Parathyroid adenoma (tissue), 2 donors: ENCODE results near the gene PLEKHG5.

Experiments
- H2AFZ ChIP-seq: fragments of 300-600 bp; sonication (generic); one replicate; pipeline ENCODE4 v1.7.0; 2017; ENCODE audit warnings: antibody characterized with exemption, mild to moderate bottlenecking
- H3K27ac ChIP-seq: fragments of 300-600 bp; sonication (generic); one replicate; pipeline ENCODE4 v1.7.0; 2017
- H3K27me3 ChIP-seq: fragments of 300-600 bp; sonication (generic); one replicate; pipeline ENCODE4 v1.7.0; 2017; ENCODE audit warnings: low read length; ENCODE audit not compliant: control insufficient read depth, insufficient read depth
- H3K36me3 ChIP-seq: fragments of 300-600 bp; sonication (generic); one replicate; pipeline ENCODE4 v1.7.0; 2017; ENCODE audit warnings: low read length; ENCODE audit not compliant: control insufficient read depth, insufficient read depth
- H3K4me1 ChIP-seq: fragments of 300-600 bp; sonication (generic); one replicate; pipeline ENCODE4 v1.7.0; 2017; ENCODE audit warnings: control low read depth
- H3K4me2 ChIP-seq: fragments of 300-600 bp; sonication (generic); one replicate; pipeline ENCODE4 v1.7.0; 2017; ENCODE audit warnings: low read length
- H3K4me3 ChIP-seq: fragments of 300-600 bp; sonication (generic); one replicate; pipeline ENCODE4 v1.7.0; 2017; ENCODE audit warnings: low read depth, low read length
- H3K79me2 ChIP-seq: fragments of 300-600 bp; sonication (generic); one replicate; pipeline ENCODE4 v1.7.0; 2017; ENCODE audit warnings: control low read depth
- H3K9ac ChIP-seq: fragments of 300-600 bp; sonication (generic); one replicate; pipeline ENCODE4 v1.7.0; 2017; ENCODE audit warnings: mild to moderate bottlenecking
- H3K9me3 ChIP-seq: fragments of 300-600 bp; sonication (generic); one replicate; pipeline ENCODE4 v1.7.0; 2017; ENCODE audit warnings: low read length; ENCODE audit not compliant: control insufficient read depth
- CTCF ChIP-seq: fragments of 300-600 bp; sonication (generic); IDR thresholded peaks from one replicate; pipeline ENCODE4 v1.7.0; 2017; ENCODE audit warnings: antibody characterized with exemption, mild to moderate bottlenecking
- donor health status: primary hyperparathyroidism.

Gene PLEKHG5

GRCh38 chr1:6420454-6421042, 70.9 kb downstream of the PLEKHG5 start:
- Histone ChIP-seq H3K36me3 (no peaks in the 10 kb centered on the region), H3K27me3 (no peaks in the 10 kb centered on the region), H3K27ac (no peak overlapping the region), H3K9ac (no peak overlapping the region), H2AFZ (no peak overlapping the region), H3K79me2 (no peaks in the 10 kb centered on the region), H3K4me1 (peaks cover 5% of the 10 kb centered on the region), H3K9me3 (no peaks in the 10 kb centered on the region), H3K4me2 (no peak overlapping the region), H3K4me3 (no peak overlapping the region)
- no peak for TF ChIP-seq CTCF

GRCh38 chr1:6419804-6420453, 71.5 kb downstream of the PLEKHG5 start, which contains the start of gene HES2:
TSS of gene HES2 (minus strand) at chr1:6419919. CDS start at chr1:6419820, 99 bp downstream.
- Histone ChIP-seq H3K27me3 (no peaks in the 10 kb centered on the region), H3K4me2 (peak within 1 kb of the TSS; percentile 48), H3K4me1 (peaks cover 5% of the 10 kb centered on the region), H3K79me2 (no peaks in the 10 kb centered on the region), H3K27ac (no peak within 1 kb of the TSS), H3K9me3 (no peaks in the 10 kb centered on the region), H3K4me3 (peak within 1 kb of the TSS; percentile 5), H2AFZ (peak within 1 kb of the TSS; percentile 28), H3K9ac (no peak within 1 kb of the TSS), H3K36me3 (no peaks in the 10 kb centered on the region)
- no peak for TF ChIP-seq CTCF

GRCh38 chr1:6419397-6419803, 72.1 kb downstream of the PLEKHG5 start:
- H3K9me3 ChIP-seq: no peaks in the 10 kb centered on the region
- H3K27ac ChIP-seq: no peak overlapping the region
- H3K27me3 ChIP-seq: no peaks in the 10 kb centered on the region
- H3K36me3 ChIP-seq: no peaks in the 10 kb centered on the region
- H3K4me2 ChIP-seq: peak overlapping the region; percentile 48
- peaks cover 5% of the 10 kb centered on the region for H3K4me1 ChIP-seq
- H3K4me3 ChIP-seq: peak overlapping the region; percentile 5
- TF ChIP-seq CTCF: no peak
- H3K79me2 ChIP-seq: no peaks in the 10 kb centered on the region
- H3K9ac ChIP-seq: no peak overlapping the region
- H2AFZ ChIP-seq: peak overlapping the region; percentile 28

- no peaks in the 10 kb centered on the region for H3K9me3 ChIP-seq
- H3K9ac ChIP-seq: no peak overlapping the region
- no peaks in the 10 kb centered on the region for H3K79me2 ChIP-seq
- H3K27me3 ChIP-seq: no peaks in the 10 kb centered on the region
- H3K36me3 ChIP-seq: no peaks in the 10 kb centered on the region
- H3K4me3 ChIP-seq: peak overlapping the region; percentile 5
- H3K27ac ChIP-seq: no peak overlapping the region
- no peak overlapping the region for H3K4me2 ChIP-seq
- H3K4me1 ChIP-seq: peaks cover 1% of the 10 kb centered on the region
- peak overlapping the region; percentile 22 for H2AFZ ChIP-seq
- no peak for TF ChIP-seq CTCF
These were observed 72.6 kb downstream of the PLEKHG5 start for GRCh38 chr1:6418668-6419396.
